ENCODE data around the gene KCNC1. TPM values are rescaled to one million over a fixed set of nuclear protein-coding genes. Genes with fewer than 3 reads are reported as not detected.

The KCNC1 gene
- polyA plus RNA-seq, 4 donors, result 0.13 to 1.3 TPM; not detected in 2

GRCh38 chr11:17707830-17708229 is 26.8 kb upstream of the KCNC1 start:
- no peaks in the 10 kb centered on the region for H3K36me3 ChIP-seq (ENCODE audit: control insufficient read depth in 3 of 3, insufficient read depth in 2 of 3, low read depth in 1 of 3, low read length in 3 of 3)
- H3K27ac ChIP-seq (ENCODE audit: low read depth in 1 of 3, low read length in 2 of 3), result no peak overlapping the region
- no peaks in the 10 kb centered on the region for H3K4me1 ChIP-seq (ENCODE audit: control insufficient read depth in 3 of 3, insufficient read depth in 2 of 3, low read depth in 1 of 3, low read length in 2 of 3)
- FAIRE-seq (no peak), DNase-seq (no peak)
- peaks cover 0 to 9% of the 10 kb centered on the region in 2 donors for H3K9me3 ChIP-seq (ENCODE audit: control insufficient read depth in 2 of 2, insufficient read depth in 1 of 2, low read depth in 1 of 2, low read length in 1 of 2)
- WGBS, 3 donors, result 48 to 59% (median 49%) methylated on average over 4 of the region's 4 CpGs
- no peak overlapping the region for H3K4me3 ChIP-seq (ENCODE audit: low read depth in 1 of 3, low read length in 3 of 3)
- peaks cover 0 to 20% (median 2%) of the 10 kb centered on the region in 3 donors for H3K27me3 ChIP-seq (ENCODE audit: control insufficient read depth in 3 of 3, insufficient read depth in 3 of 3, low read length in 3 of 3)

- H3K36me3 ChIP-seq (ENCODE audit: control insufficient read depth in 3 of 3, insufficient read depth in 2 of 3, low read depth in 1 of 3, low read length in 3 of 3), result no peaks in the 10 kb centered on the region
- H3K27me3 ChIP-seq (ENCODE audit: control insufficient read depth in 3 of 3, insufficient read depth in 3 of 3, low read length in 3 of 3), result peaks cover 0 to 49% (median 3%) of the 10 kb centered on the region in 3 donors
- DNase-seq (no peak), FAIRE-seq (no peak)
- no peaks in the 10 kb centered on the region for H3K4me1 ChIP-seq (ENCODE audit: control insufficient read depth in 3 of 3, insufficient read depth in 2 of 3, low read depth in 1 of 3, low read length in 2 of 3)
- 16 to 29% (median 17%) methylated on average over 4 of the region's 4 CpGs for WGBS, 3 donors
- H3K9me3 ChIP-seq (ENCODE audit: control insufficient read depth in 2 of 2, insufficient read depth in 1 of 2, low read depth in 1 of 2, low read length in 1 of 2), result no peaks in the 10 kb centered on the region
- H3K27ac ChIP-seq (ENCODE audit: low read depth in 1 of 3, low read length in 2 of 3), result no peak overlapping the region
- no peak overlapping the region for H3K4me3 ChIP-seq (ENCODE audit: low read depth in 1 of 3, low read length in 3 of 3)
Measured at GRCh38 chr11:17711836-17712235, 22.7 kb upstream of the KCNC1 start.

GRCh38 chr11:17713851-17714250 is 20.7 kb upstream of the KCNC1 start:
- no peak overlapping the region for H3K4me3 ChIP-seq (ENCODE audit: low read depth in 1 of 3, low read length in 3 of 3)
- no peaks in the 10 kb centered on the region for H3K9me3 ChIP-seq (ENCODE audit: control insufficient read depth in 2 of 2, insufficient read depth in 1 of 2, low read depth in 1 of 2, low read length in 1 of 2)
- H3K27ac ChIP-seq (ENCODE audit: low read depth in 1 of 3, low read length in 2 of 3), result no peak overlapping the region
- whole genome bisulfite sequencing, 3 donors, result 8 to 21% (median 18%) methylated on average over 1 of the region's 1 CpG
- DNase-seq, result no peak
- no peak for FAIRE-seq
- no peaks in the 10 kb centered on the region for H3K36me3 ChIP-seq (ENCODE audit: control insufficient read depth in 3 of 3, insufficient read depth in 2 of 3, low read depth in 1 of 3, low read length in 3 of 3)
- H3K4me1 ChIP-seq (ENCODE audit: control insufficient read depth in 3 of 3, insufficient read depth in 2 of 3, low read depth in 1 of 3, low read length in 2 of 3), result no peaks in the 10 kb centered on the region
- H3K27me3 ChIP-seq (ENCODE audit: control insufficient read depth in 3 of 3, insufficient read depth in 3 of 3, low read length in 3 of 3), result peaks cover 0 to 69% (median 13%) of the 10 kb centered on the region in 3 donors

- H3K27ac ChIP-seq (ENCODE audit: low read depth in 1 of 3, low read length in 2 of 3), result no peak overlapping the region
- no peak for FAIRE-seq
- H3K27me3 ChIP-seq (ENCODE audit: control insufficient read depth in 3 of 3, insufficient read depth in 3 of 3, low read length in 3 of 3), result peaks cover 3 to 74% (median 14%) of the 10 kb centered on the region in 3 donors
- H3K4me1 ChIP-seq (ENCODE audit: control insufficient read depth in 3 of 3, insufficient read depth in 2 of 3, low read depth in 1 of 3, low read length in 2 of 3), result no peaks in the 10 kb centered on the region
- no peaks in the 10 kb centered on the region for H3K9me3 ChIP-seq (ENCODE audit: control insufficient read depth in 2 of 2, insufficient read depth in 1 of 2, low read depth in 1 of 2, low read length in 1 of 2)
- H3K36me3 ChIP-seq (ENCODE audit: control insufficient read depth in 3 of 3, insufficient read depth in 2 of 3, low read depth in 1 of 3, low read length in 3 of 3), result no peaks in the 10 kb centered on the region
- DNase-seq, result no peak
- 48 to 55% (median 55%) methylated on average over 7 to 8 of the region's 8 CpGs for WGBS, 3 donors
- no peak overlapping the region for H3K4me3 ChIP-seq (ENCODE audit: low read depth in 1 of 3, low read length in 3 of 3)
Measured at GRCh38 chr11:17714356-17714854, 20.2 kb upstream of the KCNC1 start.

- H3K9me3 ChIP-seq (ENCODE audit: control insufficient read depth in 2 of 2, insufficient read depth in 1 of 2, low read depth in 1 of 2, low read length in 1 of 2), result no peaks in the 10 kb centered on the region
- no peaks in the 10 kb centered on the region for H3K4me1 ChIP-seq (ENCODE audit: control insufficient read depth in 3 of 3, insufficient read depth in 2 of 3, low read depth in 1 of 3, low read length in 2 of 3)
- no peaks in the 10 kb centered on the region for H3K36me3 ChIP-seq (ENCODE audit: control insufficient read depth in 3 of 3, insufficient read depth in 2 of 3, low read depth in 1 of 3, low read length in 3 of 3)
- no peak overlapping the region for H3K4me3 ChIP-seq (ENCODE audit: low read depth in 1 of 3, low read length in 3 of 3)
- H3K27ac ChIP-seq (ENCODE audit: low read depth in 1 of 3, low read length in 2 of 3), result no peak overlapping the region
- no peak for DNase-seq
- no peak for FAIRE-seq
- 69 to 79% (median 70%) methylated on average over 4 of the region's 4 CpGs for WGBS, 3 donors
- H3K27me3 ChIP-seq (ENCODE audit: control insufficient read depth in 3 of 3, insufficient read depth in 3 of 3, low read length in 3 of 3), result peaks cover 3 to 77% (median 16%) of the 10 kb centered on the region in 3 donors
Measured at GRCh38 chr11:17714870-17715269, 19.7 kb upstream of the KCNC1 start.

GRCh38 chr11:17716807-17717206 is 17.8 kb upstream of the KCNC1 start:
- Histone ChIP-seq H3K36me3 (ENCODE audit: control insufficient read depth in 3 of 3, insufficient read depth in 2 of 3, low read depth in 1 of 3, low read length in 3 of 3) (no peaks in the 10 kb centered on the region), H3K9me3 (ENCODE audit: control insufficient read depth in 2 of 2, insufficient read depth in 1 of 2, low read depth in 1 of 2, low read length in 1 of 2) (no peaks in the 10 kb centered on the region), H3K4me1 (ENCODE audit: control insufficient read depth in 3 of 3, insufficient read depth in 2 of 3, low read depth in 1 of 3, low read length in 2 of 3) (no peaks in the 10 kb centered on the region), H3K4me3 (ENCODE audit: low read depth in 1 of 3, low read length in 3 of 3) (no peak overlapping the region), H3K27ac (ENCODE audit: low read depth in 1 of 3, low read length in 2 of 3) (no peak overlapping the region), H3K27me3 (ENCODE audit: control insufficient read depth in 3 of 3, insufficient read depth in 3 of 3, low read length in 3 of 3) (peaks cover 18 to 86% (median 33%) of the 10 kb centered on the region in 3 donors)
- 66 to 76% (median 69%) methylated on average over 2 of the region's 2 CpGs for WGBS, 3 donors
- no peak for FAIRE-seq
- DNase-seq, result no peak

GRCh38 chr11:17718015-17718414 is 16.6 kb upstream of the KCNC1 start:
- Histone ChIP-seq H3K27me3 (ENCODE audit: control insufficient read depth in 3 of 3, insufficient read depth in 3 of 3, low read length in 3 of 3) (peaks cover 18 to 89% (median 43%) of the 10 kb centered on the region in 3 donors), H3K36me3 (ENCODE audit: control insufficient read depth in 3 of 3, insufficient read depth in 2 of 3, low read depth in 1 of 3, low read length in 3 of 3) (no peaks in the 10 kb centered on the region), H3K4me1 (ENCODE audit: control insufficient read depth in 3 of 3, insufficient read depth in 2 of 3, low read depth in 1 of 3, low read length in 2 of 3) (no peaks in the 10 kb centered on the region), H3K9me3 (ENCODE audit: control insufficient read depth in 2 of 2, insufficient read depth in 1 of 2, low read depth in 1 of 2, low read length in 1 of 2) (no peaks in the 10 kb centered on the region), H3K4me3 (ENCODE audit: low read depth in 1 of 3, low read length in 3 of 3) (no peak overlapping the region), H3K27ac (ENCODE audit: low read depth in 1 of 3, low read length in 2 of 3) (no peak overlapping the region)
- WGBS, 3 donors, result 54 to 61% (median 55%) methylated on average over 7 of the region's 7 CpGs
- FAIRE-seq (no peak), DNase-seq (no peak)

- no peak for FAIRE-seq
- DNase-seq, result no peak
- peaks cover 18 to 89% (median 46%) of the 10 kb centered on the region in 3 donors for H3K27me3 ChIP-seq (ENCODE audit: control insufficient read depth in 3 of 3, insufficient read depth in 3 of 3, low read length in 3 of 3)
- H3K27ac ChIP-seq (ENCODE audit: low read depth in 1 of 3, low read length in 2 of 3), result no peak overlapping the region
- H3K36me3 ChIP-seq (ENCODE audit: control insufficient read depth in 3 of 3, insufficient read depth in 2 of 3, low read depth in 1 of 3, low read length in 3 of 3), result no peaks in the 10 kb centered on the region
- 12 to 16% (median 14%) methylated on average over 16 of the region's 16 CpGs for WGBS, 3 donors
- H3K4me3 ChIP-seq (ENCODE audit: low read depth in 1 of 3, low read length in 3 of 3), result no peak overlapping the region
- H3K9me3 ChIP-seq (ENCODE audit: control insufficient read depth in 2 of 2, insufficient read depth in 1 of 2, low read depth in 1 of 2, low read length in 1 of 2), result no peaks in the 10 kb centered on the region
- no peaks in the 10 kb centered on the region for H3K4me1 ChIP-seq (ENCODE audit: control insufficient read depth in 3 of 3, insufficient read depth in 2 of 3, low read depth in 1 of 3, low read length in 2 of 3)
Measured at GRCh38 chr11:17718510-17718962, 16.0 kb upstream of the KCNC1 start.
